Measurements from ENCODE around the gene MYOG.
A peak's percentile ranks its signal among the peaks of the same experiment; 100 is the strongest.

Gene MYOG

DNA sequence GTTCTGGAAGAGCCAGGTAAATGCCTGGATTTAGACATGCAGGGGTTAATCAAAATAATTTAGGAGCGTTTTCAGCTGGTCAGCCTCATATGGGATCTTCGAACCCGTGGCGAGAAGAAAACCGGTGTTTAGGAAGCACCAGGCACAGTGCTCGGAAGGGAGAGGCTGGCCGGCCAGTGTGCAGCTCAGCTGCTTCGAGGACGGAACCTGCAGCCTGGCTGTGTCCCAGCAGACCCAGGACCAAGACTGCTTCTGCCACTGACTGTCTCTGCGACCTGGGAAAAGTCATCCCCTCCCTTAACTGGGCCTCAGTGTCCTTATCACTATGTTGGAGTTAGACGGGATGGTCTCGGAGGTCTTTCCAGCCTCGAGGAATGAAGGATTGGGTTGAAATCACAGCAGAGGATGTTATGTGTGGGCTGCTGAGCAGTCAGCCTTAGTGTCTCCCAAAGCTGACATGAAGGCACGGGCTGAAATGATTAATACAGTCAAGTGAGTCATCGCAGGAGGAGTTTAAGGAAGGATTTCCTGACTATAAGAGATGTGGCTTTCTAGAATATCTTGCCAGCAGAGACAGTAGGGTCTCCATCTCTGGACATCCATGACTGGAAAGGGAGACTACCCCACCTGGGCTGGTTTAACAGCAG lies 38.7 kb downstream of the MYOG start:
- peak; percentile 73 for DNase-seq (ENCODE audit: low read depth, low spot score)

DNA sequence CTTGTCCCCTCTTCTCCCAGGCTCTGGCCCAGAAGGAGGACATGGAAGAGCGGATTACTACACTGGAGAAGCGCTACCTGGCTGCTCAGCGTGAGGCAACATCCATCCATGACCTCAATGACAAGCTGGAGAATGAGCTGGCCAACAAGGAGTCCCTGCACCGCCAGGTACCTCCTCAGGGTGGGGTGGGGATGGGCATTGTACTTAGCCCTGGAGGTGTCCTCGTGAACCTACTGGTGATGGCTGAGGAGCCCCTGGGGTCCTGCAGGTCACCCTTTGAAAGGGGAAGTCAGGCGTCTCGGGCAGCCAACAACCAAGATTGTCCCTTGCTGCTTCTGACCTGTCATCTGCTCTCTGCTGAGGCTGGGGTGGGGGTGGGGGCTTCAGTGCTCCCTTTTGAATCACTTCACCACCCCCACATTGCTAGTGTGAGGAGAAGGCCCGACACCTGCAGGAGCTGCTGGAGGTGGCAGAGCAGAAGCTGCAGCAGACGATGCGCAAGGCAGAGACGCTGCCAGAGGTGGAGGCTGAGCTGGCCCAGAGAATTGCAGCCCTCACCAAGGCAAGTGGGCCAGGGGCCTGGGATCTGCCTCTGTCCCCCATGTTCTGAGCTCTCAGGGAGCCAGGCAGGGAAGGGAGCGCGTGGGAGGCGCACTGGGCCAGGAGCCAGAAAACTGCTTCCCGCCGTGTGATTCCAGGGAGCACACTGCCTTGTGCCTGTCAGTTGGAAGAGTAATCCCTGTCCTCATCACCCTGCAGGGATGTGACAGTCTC lies 39.8 kb downstream of the MYOG start:
- no peak for DNase-seq (ENCODE audit: low read depth, low spot score)

DNA sequence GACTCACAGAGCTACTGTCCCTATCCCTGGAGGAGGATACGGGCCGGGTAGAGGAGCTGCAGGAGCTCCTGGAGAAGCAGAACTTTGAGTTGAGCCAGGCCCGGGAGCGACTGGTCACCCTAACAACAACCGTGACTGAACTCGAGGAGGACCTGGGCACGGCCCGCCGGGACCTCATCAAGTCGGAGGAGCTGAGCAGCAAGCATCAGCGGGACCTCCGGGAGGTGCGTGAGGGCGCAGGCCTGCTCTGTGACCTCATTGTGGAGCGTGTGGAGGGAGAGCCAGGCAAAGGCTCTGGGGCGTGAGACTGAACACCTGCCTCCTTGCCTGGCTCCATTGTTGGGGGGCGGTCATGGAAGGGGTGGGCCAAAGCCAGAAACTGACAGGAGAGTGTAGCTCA lies 40.5 kb downstream of the MYOG start:
- no peak for DNase-seq (ENCODE audit: low read depth, low spot score)

DNA sequence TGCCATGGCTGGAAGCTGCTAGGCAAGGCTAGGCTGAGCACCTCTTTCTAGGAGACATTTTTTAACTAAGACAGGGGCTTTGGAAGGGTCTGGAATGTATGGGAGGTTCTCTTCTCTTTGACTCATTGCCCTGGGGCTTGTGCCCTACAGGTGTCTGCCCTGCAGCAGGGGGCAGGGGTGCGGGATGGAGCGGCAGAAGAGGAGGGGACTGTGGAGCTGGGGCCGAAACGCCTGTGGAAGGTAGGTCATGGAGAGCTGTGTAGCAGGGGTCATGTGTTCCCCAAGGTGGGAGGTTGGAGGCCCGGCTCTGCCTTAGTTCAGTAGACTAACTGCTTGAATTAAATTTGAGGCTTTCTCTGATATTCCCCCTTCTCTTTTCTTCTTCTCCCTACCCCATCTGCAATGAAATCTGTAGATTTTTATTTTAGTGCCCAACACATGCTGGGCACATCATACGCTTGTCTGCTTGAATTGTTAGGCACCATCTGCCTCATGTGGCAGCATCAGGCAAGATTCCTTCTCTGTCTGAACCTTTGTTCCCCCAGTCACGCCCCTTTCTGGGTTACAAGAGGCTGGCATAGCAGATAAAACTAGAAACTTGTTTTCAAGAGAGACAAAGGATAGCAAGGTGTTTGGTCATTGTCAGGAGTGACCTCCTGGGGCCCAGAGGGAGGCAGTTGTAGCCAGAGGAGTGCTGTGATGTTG lies 41.1 kb downstream of the MYOG start:
- no peak for DNase-seq (ENCODE audit: low read depth, low spot score)

DNA sequence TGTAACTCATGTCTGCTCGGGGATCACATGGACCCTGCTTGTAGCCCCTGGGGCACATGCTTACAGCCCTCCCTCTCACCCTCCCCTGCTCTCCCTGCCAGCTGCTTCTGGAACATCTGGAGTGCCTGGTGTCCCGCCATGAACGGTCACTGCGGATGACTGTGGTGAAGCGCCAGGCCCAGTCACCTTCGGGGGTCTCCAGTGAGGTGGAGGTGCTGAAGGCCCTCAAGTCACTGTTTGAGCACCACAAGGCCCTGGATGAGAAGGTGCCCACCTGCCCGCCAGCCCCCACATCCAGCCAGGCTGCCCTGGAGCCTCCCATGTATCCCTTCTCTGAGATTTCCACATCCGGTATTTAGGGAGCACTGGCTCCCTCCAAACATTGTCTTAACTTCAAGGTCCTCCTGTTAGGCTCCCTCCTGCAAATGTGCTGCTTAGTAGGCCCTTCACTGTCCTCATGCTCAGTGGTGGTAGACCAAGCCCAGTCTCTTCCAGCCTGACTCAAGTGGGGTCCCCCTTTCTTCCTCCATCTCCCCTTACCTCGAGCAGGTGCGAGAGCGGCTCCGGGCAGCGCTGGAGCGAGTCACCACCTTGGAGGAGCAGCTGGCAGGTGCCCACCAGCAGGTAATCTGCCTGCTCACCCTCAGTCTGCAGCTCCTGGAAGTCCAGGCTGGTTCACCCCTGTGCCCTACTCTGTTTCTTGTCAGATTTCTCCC lies 41.8 kb downstream of the MYOG start:
- no peak for DNase-seq (ENCODE audit: low read depth, low spot score)

DNA sequence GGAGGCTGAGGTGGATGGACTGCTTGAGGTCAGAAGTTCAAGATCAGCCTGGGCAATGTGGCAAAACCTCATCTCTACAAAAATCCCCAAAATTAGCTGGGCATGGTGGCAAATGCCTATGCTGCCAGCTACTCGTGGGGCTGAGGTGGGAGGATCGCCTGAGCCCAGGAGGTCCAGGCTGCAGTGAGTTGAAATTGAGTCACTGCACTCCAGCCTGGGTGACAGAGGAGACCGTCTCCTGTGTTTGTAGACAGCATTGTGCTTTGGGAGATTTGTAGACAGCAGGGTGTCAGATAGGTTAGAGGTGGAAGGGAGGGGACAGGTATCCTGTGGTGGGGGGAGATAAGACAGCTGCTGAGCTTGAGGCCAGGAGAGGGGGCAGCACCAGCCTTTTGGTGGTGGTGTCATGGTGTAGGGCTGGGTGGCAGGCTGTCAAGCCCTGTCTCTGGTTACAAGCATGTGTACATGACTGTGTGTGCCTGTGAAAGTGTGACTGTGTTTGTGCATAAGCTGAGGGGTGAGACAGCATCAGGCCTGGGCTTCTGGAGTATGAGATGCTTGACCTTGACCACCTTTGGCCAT lies 44.4 kb downstream of the MYOG start:
- no peak for DNase-seq (ENCODE audit: low read depth, low spot score)

DNA sequence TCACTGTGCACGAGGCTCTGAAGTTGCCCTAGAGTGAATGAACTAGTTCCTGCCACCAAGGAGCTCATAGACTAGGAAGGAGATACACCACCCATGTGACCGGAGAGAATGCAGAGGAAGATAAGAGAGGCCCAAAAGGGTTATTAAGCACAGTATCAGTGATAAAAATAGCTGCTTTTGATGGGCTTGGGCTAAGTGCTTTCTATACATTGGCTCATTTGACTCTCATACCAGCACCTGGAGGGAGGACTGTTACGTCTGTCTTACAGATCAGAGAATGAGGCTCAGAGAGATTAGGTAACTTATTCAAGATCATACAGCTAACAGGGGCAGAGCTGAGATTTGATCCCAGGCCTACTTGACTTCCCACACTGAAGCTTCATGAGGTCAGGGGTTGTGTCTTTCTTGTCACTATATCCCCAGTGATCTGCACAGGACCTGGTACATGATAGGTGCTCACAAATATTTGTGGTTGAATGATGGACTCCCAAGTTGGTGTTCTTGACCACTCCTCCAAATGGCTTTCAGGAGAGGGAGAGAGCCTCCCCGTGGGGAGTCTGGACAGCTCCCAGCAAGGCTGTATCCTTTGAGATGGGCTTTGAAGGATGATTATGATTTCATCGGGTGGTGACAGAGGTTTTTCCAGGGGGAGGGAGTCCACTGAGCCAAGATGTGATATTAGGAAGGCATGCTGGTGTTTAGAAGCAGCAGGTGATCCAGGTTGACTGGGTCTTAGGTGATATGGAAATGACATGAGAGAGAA lies 45.1 kb downstream of the MYOG start:
- no peak for DNase-seq (ENCODE audit: low read depth, low spot score)

DNA sequence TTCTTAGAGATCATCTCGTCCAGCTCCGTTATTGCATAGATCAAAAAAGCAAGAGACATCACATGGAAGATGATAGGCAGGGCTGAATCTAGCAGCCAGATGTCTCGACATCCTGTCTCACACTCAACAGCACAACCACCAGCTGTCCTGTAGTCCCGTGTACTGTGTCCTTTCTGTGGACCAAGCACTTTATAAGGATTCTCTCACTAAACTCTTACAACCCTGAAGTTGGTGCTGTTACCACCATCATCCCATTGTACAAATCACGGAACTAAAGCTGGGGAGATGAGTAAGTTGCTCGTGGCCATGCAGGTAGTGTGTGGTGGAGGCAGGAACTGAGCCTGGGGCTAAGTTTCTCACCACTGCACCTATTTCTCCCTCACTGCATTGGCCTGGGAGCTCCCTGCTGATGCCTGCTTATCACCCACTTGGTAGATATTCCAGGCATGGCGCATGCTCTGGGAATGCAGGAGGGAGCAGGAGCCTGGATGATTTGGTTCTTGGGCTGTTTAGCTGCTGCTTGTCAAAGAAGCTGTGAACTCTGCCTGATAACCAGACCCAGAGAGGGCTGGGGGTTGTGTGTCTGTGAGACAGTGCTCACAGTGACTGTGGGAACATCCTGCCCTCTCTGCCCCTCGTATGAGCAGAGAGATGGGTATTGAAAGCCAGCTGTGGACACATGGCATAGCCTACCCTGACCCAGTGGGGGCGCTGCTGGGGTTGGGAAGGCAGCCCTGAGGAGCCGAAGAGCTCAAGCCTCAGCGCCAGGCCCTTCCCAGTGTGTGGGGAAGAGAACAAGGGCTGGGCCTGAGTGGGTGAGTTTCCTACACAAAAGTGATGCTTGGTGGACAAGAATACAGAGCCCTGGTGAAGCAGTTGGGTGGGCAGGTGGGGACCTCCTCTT lies 46.0 kb downstream of the MYOG start:
- peak; percentile 32 for DNase-seq (ENCODE audit: low read depth, low spot score)

DNA sequence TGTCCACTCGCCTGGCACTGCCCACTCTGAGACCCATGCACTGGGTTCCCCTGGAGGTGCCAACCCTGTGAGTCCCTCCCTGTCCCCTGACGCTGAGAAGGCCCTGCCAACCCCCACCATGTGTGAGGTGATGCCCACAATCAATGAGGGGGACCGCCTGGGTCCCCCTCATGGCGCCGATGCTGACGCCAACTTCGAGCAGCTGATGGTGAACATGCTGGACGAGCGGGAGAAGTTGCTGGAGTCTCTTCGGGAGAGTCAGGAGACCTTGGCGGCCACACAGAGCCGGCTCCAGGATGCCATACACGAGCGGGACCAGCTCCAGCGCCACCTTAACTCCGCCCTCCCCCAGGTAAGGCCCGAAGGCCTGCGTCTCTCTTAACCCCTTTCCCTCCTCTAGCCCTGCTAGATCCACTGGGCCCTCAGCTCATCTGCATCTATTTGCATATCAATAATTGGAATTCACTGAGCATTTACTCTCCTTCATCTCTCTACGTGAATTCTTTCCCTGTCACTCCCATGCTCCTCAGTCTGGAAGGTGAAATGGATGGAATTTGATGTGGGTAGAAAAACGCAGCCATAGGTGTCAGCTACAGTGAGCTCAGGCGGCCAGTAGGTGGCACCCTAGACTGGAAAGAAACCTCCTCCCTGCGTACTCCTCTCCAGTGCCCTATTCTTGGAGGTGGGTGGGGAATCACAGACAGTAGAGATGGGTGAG lies 46.8 kb downstream of the MYOG start:
- peak; percentile 86 for DNase-seq (ENCODE audit: low read depth, low spot score)

DNA sequence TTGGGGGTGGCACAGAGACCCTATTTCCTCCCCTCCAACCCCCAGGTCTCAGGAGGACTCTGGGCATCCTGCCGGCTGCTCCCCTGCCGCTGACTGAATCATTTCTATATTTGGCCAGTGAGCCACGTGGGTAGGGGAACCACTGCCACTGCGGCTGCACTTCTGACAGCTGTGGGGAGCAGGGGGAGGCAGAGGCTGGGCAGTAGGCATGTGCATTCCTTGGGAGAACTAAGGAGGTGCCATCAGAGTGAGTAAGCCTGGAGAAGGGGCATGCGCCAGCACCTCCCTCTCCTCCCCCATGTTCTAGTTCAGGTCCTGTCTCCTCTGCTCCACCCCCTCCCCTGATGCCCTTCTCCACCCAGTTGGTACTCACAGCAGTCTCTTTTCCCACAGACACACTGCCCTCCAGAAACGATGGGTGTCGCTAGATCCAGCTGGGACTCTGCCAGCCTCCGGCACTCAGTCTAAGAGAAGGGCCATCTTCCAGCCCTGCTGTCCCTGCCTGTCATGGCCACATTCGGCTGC lies 47.5 kb downstream of the MYOG start:
- DNase-seq (ENCODE audit: low read depth, low spot score), result peak; percentile 93

DNA sequence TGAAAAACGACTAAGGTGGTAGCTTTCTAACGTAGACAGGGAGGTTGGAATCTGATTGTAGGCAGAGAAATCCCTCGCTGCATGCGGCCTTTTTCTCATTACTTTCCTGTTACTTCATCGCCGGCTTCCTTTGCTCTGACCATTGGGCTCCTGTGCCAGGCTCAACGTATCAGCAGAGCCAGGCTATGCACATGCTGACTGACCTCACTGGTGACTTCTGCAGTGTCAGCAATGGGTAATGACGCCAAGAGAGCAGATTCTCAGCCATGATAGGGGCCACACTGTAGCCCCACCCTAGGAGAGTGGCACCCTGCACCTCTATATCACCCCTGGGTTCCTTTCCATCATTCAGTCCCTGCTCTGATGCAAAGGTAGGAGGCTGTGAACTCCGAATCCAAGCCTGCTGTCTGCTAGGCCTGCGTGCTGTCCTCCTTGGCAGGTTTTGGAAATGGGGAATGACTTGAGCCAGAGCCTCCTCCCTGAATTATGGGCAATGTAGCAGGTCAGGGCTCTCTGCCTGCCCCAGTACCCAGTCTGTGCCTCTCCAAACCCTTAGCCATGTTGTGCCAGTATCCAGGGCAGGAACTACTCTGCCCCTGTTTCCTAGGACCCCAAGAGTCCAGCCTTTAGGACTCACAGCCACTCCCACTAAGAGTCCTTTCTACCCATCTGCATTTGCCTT lies 48.2 kb downstream of the MYOG start:
- DNase-seq (ENCODE audit: low read depth, low spot score), result no peak

DNA sequence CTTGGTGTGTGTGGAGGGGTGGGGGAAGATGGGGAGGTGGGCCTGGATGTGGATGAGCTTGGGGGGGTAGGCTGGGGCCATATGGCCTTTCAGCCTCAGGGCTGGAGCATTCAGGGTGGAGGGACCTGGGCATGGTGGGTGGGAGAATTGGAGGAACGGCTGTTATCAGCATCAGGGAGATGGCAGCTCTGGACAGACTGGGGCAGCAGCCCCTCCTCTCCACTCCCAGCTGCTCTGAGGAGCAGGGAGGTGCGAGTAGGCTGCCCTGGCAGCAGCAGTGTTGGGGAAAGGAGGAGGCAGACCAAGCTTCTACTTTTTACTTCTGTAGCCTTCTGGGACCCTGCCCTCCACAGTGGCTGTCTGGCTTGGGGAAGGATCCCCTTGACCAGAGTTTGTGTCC lies 49.3 kb downstream of the MYOG start:
- DNase-seq (ENCODE audit: low read depth, low spot score), result no peak

DNA sequence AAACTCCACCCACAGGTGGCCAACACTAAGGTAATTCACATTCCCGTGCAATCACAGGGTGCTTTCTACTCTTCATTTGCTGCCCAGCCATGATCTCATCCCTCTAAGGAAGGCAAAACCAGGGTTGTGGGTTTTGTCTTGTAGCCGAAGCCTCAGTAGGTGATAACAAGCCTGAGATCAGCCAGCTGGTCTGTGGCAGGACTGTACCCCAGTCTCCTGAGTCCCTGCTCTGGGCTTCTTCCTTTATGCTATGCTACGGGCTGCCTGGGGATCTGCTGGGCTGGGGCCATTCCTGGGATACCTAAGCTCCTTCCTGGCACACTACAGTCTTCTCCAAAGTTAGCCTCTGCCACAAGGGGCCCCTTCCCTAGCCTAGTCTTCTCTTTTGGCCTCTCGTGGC lies 49.7 kb downstream of the MYOG start:
- DNase-seq (ENCODE audit: low read depth, low spot score), result no peak

DNA sequence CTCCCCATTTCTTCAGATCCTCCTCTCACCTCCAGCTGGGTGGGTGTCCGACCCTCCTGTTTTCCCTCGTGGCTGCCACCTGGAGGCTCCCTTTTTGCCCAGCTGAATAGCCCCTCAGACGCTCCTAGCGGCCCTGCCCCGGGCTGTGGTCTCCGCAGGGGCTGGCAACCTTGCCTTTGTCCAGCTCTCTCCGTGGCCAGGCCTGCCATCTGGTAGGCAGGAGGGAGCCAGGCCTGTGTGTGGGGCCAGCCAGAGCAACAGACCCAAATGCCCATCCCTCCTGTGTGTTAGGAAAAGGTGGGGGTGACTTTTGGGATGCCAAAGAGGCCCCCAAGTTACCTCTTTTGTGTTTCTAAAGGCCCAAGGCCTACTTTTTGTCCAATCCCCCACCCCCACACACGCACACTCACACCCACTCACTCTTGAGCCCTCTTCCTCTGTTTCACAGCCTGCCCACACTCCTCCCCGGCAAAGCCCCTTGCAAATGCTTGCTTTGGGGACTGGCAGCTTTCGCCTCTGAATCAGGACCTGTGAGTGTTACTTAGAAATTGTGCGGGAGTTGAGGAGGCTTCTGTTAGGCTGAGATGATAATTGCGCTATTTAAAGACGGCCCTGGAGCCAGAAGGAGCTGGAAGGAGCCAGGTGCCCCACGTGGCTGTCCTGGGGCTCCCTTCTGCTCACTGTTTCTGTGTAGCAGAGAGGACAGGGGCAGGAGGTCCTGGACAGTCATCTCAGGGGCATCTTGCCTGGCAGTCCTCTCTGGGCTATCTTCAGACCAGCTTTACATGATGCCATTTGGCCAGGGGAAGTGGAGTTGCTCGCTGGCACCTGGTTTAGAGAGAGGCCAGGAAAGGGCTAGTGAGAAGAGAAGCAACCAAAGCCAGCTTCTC lies 50.5 kb downstream of the MYOG start:
- DNase-seq (ENCODE audit: low read depth, low spot score), result no peak

DNA sequence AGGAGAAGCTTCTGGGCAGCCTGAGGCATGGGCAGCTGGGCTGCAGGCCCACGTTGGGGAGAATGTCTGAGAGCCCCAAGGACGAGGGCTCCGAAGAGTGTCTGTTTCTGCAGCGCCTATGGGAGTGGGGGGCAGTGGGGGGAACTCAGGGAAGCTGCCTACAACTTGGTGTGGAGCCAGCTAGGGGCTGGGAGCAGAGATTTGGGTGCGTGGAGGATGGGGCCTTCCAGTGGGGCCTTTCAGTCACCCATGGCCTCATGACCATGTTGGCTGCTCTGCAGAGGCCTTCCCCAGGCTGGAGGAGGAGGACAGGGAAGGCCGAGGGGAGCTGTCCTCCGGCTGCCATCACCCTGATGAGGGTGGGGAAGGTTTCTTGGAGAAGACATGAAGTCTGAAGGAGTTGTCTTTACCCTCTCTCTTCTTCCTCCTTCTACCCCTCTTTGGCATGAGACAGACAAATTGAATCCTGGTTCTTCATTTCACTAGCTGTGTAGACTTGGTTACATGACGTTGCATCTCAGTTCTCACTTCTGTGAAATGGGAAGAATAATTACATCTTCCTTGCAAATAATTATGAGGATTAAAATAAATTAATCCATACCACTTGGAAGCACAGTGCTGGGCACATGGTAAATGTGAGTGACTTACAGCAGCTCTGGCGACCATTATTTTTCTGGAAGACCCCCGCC lies 51.2 kb downstream of the MYOG start:
- no peak for DNase-seq (ENCODE audit: low read depth, low spot score)

DNA sequence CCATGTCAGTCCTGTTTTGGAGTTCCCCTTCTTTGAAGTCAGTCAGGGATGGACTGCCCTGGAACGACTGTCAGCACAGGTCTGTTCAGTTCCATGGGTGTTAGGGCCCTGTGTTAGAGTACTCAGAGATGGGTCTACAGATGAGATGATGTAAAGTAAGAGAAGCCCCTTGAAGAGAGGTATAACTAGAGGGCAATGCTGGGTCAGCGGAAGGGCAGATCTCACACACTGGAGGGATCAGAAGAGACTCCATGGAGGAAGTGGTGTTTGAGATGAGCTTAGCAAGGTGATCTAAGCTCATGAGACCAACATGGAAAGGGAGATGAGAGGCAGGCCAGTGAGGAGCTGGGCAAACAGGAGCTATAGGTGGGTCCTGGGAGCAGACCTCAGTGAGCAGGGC lies 51.9 kb downstream of the MYOG start:
- no peak for DNase-seq (ENCODE audit: low read depth, low spot score)

DNA sequence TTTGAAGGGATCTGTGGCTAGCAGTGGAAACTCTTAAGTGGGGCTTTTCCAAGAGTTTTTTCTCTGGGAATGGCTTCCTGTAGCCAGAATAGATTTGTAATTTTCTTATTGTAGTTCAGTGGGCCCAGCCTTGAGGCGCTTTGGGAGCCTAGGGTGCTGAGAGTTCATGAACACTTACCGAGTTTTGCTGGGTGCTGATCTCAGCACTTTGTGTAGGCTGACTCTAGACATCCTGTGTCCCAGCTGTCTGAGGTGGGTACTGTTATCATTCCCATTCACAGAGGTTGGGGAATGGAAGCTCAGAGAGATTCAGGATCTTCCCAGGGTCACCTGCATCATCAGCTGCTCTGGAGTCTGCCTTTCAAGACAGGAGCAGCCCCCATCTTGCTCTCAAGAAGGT lies 52.5 kb downstream of the MYOG start:
- DNase-seq (ENCODE audit: low read depth, low spot score), result no peak

Measured in astrocyte of the hippocampus (primary cell).